Parathyroid adenoma (tissue), 2 donors: ENCODE data around the gene TDRD15.

ENCODE experiments used
- H2AFZ ChIP-seq: fragments of 300-600 bp; sonication (generic); one replicate; pipeline ENCODE4 v1.7.0; 2017; ENCODE audit warnings: antibody characterized with exemption, mild to moderate bottlenecking
- H3K27ac ChIP-seq: fragments of 300-600 bp; sonication (generic); one replicate; pipeline ENCODE4 v1.7.0; 2017
- H3K27me3 ChIP-seq: fragments of 300-600 bp; sonication (generic); one replicate; pipeline ENCODE4 v1.7.0; 2017; ENCODE audit warnings: low read length; ENCODE audit not compliant: control insufficient read depth, insufficient read depth
- H3K36me3 ChIP-seq: fragments of 300-600 bp; sonication (generic); one replicate; pipeline ENCODE4 v1.7.0; 2017; ENCODE audit warnings: low read length; ENCODE audit not compliant: control insufficient read depth, insufficient read depth
- H3K4me1 ChIP-seq: fragments of 300-600 bp; sonication (generic); one replicate; pipeline ENCODE4 v1.7.0; 2017; ENCODE audit warnings: control low read depth
- H3K4me2 ChIP-seq: fragments of 300-600 bp; sonication (generic); one replicate; pipeline ENCODE4 v1.7.0; 2017; ENCODE audit warnings: low read length
- H3K4me3 ChIP-seq: fragments of 300-600 bp; sonication (generic); one replicate; pipeline ENCODE4 v1.7.0; 2017; ENCODE audit warnings: low read depth, low read length
- H3K79me2 ChIP-seq: fragments of 300-600 bp; sonication (generic); one replicate; pipeline ENCODE4 v1.7.0; 2017; ENCODE audit warnings: control low read depth
- H3K9ac ChIP-seq: fragments of 300-600 bp; sonication (generic); one replicate; pipeline ENCODE4 v1.7.0; 2017; ENCODE audit warnings: mild to moderate bottlenecking
- H3K9me3 ChIP-seq: fragments of 300-600 bp; sonication (generic); one replicate; pipeline ENCODE4 v1.7.0; 2017; ENCODE audit warnings: low read length; ENCODE audit not compliant: control insufficient read depth
- CTCF ChIP-seq: fragments of 300-600 bp; sonication (generic); IDR thresholded peaks from one replicate; pipeline ENCODE4 v1.7.0; 2017; ENCODE audit warnings: antibody characterized with exemption, mild to moderate bottlenecking
- donor health status: primary hyperparathyroidism.

Gene TDRD15

GRCh38 chr2:21092308-21092869, 31.4 kb upstream of the TDRD15 start:
- H3K27ac ChIP-seq: no peak overlapping the region
- H3K9ac ChIP-seq: no peak overlapping the region
- H3K36me3 ChIP-seq: no peaks in the 10 kb centered on the region
- H3K4me3 ChIP-seq: no peak overlapping the region
- no peaks in the 10 kb centered on the region for H3K9me3 ChIP-seq
- no peaks in the 10 kb centered on the region for H3K4me1 ChIP-seq
- no peak overlapping the region for H2AFZ ChIP-seq
- no peak overlapping the region for H3K4me2 ChIP-seq
- H3K27me3 ChIP-seq: no peaks in the 10 kb centered on the region
- no peaks in the 10 kb centered on the region for H3K79me2 ChIP-seq
- TF ChIP-seq CTCF: no peak

- H3K9ac ChIP-seq: no peak overlapping the region
- no peaks in the 10 kb centered on the region for H3K27me3 ChIP-seq
- no peak overlapping the region for H3K4me2 ChIP-seq
- TF ChIP-seq CTCF: no peak
- H3K4me1 ChIP-seq: no peaks in the 10 kb centered on the region
- no peaks in the 10 kb centered on the region for H3K9me3 ChIP-seq
- no peak overlapping the region for H2AFZ ChIP-seq
- H3K36me3 ChIP-seq: no peaks in the 10 kb centered on the region
- no peak overlapping the region for H3K4me3 ChIP-seq
- H3K79me2 ChIP-seq: no peaks in the 10 kb centered on the region
- H3K27ac ChIP-seq: no peak overlapping the region
Observed at GRCh38 chr2:21095178-21095577, 28.6 kb upstream of the TDRD15 start.

GRCh38 chr2:21095714-21096113, 28.1 kb upstream of the TDRD15 start:
- H3K27ac ChIP-seq: no peak overlapping the region
- no peaks in the 10 kb centered on the region for H3K36me3 ChIP-seq
- H2AFZ ChIP-seq: no peak overlapping the region
- no peak overlapping the region for H3K4me3 ChIP-seq
- H3K9me3 ChIP-seq: no peaks in the 10 kb centered on the region
- H3K79me2 ChIP-seq: no peaks in the 10 kb centered on the region
- no peak for TF ChIP-seq CTCF
- no peaks in the 10 kb centered on the region for H3K27me3 ChIP-seq
- no peak overlapping the region for H3K9ac ChIP-seq
- no peaks in the 10 kb centered on the region for H3K4me1 ChIP-seq
- H3K4me2 ChIP-seq: no peak overlapping the region

GRCh38 chr2:21096458-21096857, 27.3 kb upstream of the TDRD15 start:
- Histone ChIP-seq H3K4me1 (no peaks in the 10 kb centered on the region), H3K9ac (no peak overlapping the region), H3K4me3 (no peak overlapping the region), H3K79me2 (no peaks in the 10 kb centered on the region), H3K4me2 (no peak overlapping the region), H3K36me3 (no peaks in the 10 kb centered on the region), H3K27ac (no peak overlapping the region), H3K9me3 (no peaks in the 10 kb centered on the region), H2AFZ (no peak overlapping the region), H3K27me3 (no peaks in the 10 kb centered on the region)
- no peak for TF ChIP-seq CTCF

- Histone ChIP-seq H3K4me3 (no peak overlapping the region), H3K4me1 (no peaks in the 10 kb centered on the region), H3K9ac (no peak overlapping the region), H3K9me3 (no peaks in the 10 kb centered on the region), H2AFZ (no peak overlapping the region), H3K36me3 (no peaks in the 10 kb centered on the region), H3K27ac (no peak overlapping the region), H3K79me2 (no peaks in the 10 kb centered on the region), H3K27me3 (no peaks in the 10 kb centered on the region), H3K4me2 (no peak overlapping the region)
- no peak for TF ChIP-seq CTCF
Observed at GRCh38 chr2:21097331-21097730, 26.4 kb upstream of the TDRD15 start.
